ENCODE results near the gene CBY2.
"Not testable (repeated sequence)": the region's sequence is repeated elsewhere in the genome, so short reads cannot be mapped to it uniquely, and the experiment has no call there.

The CBY2 gene, protein sequence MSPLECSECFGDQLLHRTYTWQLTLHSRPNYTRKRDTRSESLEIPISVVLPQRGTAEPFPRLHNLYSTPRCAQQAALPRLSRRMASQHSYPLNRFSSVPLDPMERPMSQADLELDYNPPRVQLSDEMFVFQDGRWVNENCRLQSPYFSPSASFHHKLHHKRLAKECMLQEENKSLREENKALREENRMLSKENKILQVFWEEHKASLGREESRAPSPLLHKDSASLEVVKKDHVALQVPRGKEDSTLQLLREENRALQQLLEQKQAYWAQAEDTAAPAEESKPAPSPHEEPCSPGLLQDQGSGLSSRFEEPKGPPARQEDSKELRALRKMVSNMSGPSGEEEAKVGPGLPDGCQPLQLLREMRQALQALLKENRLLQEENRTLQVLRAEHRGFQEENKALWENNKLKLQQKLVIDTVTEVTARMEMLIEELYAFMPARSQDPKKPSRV

DNA sequence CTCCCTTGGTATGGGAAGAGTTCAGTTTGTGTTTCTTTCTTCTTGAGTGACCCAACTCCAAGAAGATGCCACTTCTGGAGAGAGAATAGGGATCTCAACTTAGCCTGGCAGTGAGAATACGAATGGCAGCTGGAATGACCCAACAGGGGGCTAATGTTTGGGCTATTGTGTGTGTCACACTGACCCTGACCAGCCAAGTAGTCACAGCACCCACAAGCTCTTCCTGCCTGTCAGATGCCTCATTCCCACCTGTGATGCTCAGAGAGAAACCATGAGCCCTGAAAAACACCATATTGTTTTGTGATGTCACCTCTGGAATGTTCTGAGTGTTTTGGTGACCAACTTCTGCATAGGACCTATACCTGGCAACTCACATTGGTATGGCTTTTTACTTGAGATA, at the start of gene CBY2:
Gene CBY2 (plus strand): TSS at position 233 of the 400 bp plus-strand sequence. CDS start 71 bp downstream, at position 304.
- no peak for DNase-seq

DNA sequence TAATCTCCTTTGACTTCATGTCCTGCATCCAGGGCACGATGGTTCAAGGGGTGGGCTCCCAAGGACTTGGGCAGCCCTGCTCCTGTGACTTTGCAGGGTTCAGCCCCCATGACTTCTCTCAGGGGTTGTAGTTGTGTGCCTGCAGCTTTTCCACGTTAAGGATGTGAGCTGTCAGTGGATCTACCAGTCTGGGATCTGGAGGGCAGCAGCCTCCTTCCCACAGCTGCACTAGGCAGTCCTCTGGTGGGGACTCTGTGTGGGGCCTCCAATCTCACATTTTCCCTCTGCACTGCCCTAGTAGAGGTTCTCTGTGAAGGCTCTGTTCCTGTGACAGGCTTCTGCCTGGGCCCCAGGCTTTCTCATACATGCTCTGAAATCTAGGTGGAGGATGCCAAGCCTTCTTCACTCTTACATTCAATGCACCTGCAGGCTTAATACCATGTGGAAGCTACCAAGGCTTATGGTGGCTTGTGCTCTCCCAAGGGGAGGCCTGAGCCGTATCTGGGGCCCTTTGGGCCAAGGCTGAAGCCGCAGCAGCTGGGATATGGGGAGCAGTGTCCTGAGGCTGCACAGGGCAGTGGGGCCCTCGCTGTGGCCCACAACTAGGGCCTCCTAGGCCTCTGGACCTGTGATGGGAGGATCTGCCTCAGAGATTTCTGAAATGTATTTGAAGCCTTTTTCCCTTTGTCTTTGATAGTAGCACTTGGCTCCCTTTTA, 47.3 kb upstream of the CBY2 start:
- no peak for DNase-seq

DNA sequence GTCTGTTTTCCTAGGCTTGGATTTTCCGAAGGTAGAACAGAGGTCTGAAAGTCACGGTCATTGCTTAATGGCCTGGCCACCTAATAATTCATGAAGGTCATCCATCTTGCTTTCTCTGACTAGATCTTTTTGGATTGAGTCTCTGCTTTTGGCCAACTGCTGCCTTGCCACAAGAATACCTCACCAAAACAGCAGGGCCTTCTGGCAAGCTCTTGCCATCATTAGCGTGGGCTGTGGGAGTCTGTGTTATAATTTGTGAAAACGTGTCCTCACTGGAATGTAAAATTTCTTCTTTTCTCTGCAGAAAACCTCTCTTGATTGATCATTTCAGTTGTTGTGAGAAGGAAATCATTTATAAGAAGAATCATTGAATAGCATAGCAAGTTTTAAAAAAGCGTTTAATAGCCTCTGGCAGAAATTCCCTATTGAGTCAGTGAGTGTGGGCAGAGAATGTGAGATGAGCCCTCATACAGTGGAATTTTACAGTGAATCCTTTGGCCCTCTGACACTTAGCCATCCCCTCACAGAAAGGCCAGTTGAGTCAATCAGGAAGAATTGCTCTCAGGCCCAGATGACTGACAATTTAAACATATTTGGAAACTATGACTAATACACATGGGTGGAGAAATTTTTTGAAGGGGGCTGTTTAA, 43.4 kb upstream of the CBY2 start:
- no peak for DNase-seq

DNA sequence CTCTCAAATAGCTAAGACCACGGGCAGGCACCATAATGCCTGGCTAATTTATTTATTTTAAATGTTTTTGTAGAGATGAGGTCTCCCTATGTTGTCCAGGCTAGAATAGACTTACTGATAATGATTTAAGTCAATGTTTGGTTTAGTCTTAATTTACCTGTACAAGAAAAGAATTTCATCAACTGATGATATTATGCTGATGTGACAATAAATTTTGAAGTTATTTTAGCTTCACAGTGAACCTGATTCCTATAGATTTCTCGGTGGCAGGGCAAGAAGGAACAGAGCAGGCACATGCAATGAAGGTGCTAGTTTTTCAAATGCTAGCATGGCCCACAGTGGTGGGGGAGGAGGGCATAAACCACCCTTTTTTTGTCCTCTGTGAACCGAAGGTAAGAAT, 42.6 kb upstream of the CBY2 start:
- no peak for DNase-seq

DNA sequence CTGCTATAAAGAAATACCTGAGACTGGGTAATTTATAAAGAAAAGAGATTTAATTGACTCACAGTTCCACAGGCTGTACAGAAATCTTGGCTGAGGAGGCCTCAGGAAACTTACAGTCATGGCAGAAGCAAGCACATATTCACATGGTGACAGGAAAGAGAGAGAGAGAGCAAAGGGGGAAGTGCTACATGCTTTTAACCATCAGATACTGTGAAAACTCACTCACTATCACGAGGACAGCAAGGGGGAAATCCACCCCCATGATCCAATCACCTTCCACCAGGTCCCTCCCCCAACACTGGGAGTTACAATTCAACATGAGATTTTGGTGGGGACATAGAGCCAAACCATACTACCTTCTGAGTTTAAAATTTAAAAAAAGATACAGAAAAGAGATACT, 41.7 kb upstream of the CBY2 start:
- not testable (repeated sequence) for DNase-seq

DNA sequence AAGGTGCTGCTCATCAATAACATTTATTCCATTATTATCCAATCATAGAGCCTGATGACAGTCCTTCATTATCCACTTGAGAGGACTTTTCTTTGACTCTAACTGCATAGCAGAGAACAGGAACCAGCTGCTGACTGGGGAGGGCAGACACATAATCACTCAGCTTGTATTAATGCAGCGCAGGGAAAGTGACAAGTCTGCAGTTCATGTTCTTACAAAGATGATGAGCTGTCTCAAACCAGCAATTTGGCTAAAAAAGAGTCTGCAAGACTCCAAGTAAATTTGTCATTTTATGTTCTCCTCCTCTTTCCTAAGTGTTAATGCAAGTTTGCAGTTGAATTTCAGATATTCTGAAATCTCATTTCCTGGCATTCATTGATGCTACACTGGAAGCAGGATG, 40.0 kb upstream of the CBY2 start:
- DNase-seq = no peak

DNA sequence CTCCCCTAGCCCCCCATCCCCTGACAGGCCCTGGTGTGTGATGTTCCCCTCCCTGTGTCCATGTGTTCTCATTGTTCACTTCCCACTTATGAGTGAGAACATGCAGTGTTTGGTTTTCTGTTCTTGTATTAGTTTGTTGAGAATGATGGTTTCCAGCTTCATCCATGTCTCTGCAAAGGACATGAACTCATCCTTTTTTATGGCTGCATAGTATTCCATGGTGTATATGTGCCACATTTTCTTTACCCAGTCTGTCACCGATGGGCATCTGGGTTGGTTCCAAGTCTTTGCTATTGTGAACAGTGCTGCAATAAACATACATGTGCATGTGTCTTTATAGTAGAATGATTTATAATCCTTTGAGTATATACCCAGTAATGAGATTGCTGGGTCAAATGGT, 39.2 kb upstream of the CBY2 start:
- DNase-seq = not testable (repeated sequence)

DNA sequence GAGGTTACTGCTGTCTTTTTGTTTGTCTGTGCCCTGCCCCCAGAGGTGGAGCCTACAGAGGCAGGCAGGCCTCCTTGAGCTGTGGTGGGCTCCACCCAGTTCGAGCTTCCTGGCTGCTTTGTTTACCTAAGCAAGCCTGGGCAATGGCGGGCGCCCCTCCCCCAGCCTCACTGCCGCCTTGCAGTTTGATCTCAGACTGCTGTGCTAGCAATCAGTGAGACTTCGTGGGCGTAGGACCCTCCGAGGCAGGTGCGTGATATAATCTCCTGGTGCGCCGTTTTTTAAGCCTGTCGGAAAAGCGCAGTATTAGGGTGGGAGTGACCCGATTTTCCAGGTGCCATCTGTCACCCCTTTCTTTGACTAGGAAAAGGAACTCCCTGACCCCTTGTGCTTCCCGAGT, 32.5 kb upstream of the CBY2 start:
- not testable (repeated sequence) for DNase-seq

DNA sequence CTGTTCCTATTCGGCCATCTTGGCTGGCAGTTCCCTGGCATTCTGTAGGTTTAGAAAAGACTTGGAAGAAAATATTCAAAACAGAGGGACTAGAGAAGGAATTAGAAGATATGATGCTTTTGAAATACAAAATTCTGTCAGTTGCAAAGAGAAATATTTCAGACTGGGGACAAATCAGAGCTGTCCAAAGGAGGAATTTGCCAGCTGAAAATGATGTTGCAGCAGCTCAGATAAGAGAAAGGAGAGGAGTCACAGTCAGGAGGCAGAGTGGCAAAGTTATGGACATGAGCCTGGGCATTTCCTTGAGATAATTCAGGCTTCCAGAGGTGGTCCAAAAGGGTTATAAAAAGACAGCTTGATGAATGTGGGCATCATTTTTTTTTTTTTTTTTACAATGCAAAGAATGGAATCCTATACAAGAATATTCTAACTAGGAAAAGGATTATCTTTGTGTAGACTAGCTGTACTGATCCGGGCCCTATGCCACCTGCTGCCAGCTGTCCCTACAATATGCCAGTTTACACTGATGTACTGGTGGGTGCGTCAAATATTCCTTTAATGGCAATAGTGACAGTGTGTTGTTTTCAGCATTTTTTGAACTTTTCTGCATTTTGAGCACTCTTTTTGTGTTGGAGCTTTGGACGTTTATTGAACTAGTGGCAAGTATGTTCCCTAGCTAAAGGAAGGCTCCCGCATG, 31.8 kb upstream of the CBY2 start:
- peak in 1 of 2 donors; percentile 6 for DNase-seq

DNA sequence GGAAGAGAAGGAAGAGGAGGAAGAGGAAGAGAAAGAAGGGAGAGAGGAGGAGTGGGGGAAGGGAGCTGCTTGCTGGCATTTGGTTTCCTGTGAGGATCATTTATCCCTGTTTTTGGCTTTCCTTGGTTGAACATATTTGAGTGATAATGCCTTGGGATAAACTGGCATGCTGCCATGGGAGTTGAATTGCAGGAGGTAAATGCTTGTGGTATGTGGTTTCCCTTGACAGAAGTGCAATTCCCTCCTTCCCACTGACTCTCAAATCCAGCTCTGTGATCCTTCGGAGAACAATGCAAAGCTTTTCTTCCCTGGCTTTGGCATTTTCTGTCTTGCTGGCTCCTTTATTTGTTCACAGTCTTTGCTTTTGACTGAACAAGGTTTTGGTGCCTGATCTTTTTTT, 27.2 kb upstream of the CBY2 start:
- DNase-seq = no peak

DNA sequence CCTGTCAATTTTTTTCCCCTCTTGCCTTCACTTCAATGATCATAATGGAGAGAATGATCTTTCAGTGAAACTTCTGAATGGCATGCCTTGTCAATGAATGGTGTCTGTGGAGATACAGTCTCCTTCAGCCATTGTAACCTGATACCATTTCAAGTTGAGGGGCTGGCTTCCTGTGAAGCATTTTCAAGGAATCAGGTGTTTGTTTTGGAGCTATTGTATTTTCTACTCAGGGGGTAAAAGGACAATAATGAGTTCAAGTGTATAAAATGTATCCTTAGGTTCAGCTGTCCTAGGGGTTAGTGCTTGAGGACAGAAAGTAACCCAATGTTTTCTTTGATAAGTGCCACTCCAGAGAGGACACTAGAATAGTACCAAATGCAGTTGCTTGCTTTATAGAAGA, 23.8 kb upstream of the CBY2 start:
- no peak for DNase-seq

DNA sequence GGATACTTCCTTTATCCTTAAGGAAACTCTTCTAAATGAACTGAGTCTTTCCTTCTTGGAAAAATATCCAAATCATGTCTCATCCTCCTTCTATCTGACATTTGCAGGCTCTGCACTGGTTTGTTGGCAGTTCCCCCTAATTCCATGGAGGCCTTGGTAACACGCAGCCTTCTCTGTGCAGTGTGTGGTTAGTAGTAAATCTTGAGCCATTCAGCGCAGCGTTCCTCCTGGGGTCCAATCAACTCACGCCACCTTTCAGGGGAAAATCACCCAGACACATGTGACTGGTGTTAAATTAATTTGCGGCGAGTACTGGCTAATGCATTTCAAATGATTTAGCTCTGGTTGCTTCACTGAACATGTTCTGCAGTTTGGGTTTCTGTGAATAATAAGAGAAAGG, 21.0 kb upstream of the CBY2 start:
- no peak for DNase-seq

DNA sequence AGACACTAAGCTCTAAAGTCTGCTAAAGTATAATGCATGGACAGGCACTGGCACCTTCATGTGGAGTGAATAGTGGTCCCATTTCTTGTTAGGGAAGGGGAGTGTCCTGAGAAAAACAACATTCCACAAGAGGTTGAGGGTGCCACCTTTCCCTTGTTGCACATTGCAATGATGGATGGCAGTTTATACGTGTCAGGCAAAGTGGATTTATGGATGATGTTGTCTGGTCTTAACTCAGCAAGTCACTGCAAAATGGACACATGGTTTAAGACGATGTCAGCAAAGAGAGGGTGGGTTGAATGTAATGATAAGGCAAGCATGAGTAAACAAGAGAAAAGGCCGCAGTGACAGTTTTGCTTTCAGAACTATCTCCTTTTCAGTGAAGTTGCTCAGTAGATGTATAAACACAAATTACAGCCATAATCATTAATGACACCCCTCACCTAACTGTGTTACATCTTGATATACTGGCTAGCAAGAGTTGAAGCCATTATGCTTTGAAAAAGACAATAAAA, 19.6 kb upstream of the CBY2 start:
- no peak for DNase-seq

DNA sequence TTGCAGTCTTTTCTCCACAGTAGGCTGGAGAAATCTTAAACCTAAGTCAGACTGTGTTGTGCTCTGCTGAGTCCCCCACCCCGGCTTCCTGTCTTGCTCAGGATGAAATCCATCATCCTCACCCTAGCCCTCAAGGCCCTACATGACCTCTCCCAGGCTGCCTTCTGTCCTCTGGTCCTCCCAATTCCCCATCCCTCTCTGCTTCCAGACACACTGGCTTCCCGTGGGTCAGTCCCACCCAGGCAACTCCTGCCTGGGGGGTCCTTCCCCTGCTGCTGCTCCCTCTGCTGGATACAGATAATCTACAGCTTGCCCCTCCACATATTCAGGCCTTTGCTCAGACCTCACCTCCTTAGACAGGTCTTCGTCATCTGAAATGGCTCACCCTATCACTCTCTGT, 18.4 kb upstream of the CBY2 start:
- DNase-seq = no peak

DNA sequence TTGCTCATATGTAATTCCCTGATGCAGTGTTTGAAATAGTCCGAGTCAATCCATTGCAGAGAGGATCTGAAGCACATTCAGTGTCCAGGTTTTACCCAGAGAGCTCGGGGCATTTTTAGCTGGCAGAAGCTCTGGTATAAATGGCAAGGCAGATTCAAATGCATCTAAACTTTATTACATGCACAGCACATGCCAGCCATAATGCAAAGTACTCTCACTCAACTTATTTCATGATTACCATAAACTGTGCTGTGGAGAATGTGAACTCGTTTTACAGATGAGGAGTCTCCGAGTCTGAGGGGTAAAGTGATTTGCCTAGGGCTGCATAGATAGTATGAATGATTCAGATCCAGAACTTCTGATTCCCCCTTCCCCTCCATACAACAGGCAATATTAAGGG, 13.5 kb upstream of the CBY2 start:
- DNase-seq = no peak

DNA sequence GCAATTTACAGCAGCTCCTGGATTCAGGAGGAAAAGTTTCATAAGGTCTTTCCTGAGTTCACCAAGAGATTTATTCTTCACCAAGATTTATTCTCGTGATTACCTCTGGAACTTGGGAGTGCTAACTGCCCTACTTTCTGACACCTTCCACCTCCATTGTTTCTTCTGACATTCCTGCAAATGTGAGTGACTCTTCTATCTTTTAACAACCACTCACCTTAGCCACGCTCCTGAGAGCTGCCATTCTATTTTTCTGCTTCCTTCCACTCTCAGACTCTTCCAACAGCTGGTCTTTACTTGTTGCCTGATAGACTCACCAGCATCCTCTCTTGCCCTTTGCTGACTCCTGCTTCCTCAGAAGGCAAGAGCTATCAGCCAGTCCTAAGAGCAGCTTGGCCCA, 11.5 kb upstream of the CBY2 start:
- DNase-seq = no peak

DNA sequence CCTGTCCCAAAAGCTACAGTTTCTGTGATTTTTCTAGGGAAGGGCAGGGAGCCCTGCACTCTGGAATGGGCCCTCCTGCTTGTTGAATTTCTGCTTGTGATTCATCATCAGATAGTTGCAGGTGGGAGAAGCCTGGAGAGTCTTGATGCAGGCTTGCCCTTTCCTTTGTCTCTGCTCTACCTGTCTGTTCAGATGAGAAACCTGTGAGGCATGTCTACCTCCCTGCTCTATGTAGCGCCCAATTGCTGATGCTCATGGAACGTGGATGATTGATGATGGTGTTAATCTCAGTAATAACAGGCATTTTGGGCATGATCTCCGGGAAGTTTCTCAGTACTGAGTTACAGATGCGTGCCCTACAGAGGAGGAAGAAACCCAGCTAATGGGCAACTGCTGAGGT, 10.9 kb upstream of the CBY2 start:
- no peak for DNase-seq

DNA sequence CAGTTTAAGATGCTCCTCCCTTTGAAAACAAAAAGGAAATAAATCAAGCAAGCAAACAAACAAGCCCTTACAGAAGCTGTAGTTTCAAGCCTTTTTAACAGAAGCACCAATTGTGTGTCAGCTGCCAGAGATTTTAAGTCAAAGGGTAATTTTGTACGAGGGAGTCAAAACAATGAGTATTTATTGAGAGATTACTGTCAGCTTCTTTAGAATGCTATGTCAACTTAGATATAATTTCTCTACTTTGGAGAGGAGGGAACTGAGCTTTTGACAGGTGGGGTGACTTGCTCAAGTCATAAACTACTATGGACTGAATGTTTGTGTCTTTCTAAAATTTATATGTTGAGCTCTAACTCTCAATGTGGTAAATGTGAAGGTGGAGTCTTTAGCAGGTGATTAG, 10.5 kb upstream of the CBY2 start:
- DNase-seq = no peak

DNA sequence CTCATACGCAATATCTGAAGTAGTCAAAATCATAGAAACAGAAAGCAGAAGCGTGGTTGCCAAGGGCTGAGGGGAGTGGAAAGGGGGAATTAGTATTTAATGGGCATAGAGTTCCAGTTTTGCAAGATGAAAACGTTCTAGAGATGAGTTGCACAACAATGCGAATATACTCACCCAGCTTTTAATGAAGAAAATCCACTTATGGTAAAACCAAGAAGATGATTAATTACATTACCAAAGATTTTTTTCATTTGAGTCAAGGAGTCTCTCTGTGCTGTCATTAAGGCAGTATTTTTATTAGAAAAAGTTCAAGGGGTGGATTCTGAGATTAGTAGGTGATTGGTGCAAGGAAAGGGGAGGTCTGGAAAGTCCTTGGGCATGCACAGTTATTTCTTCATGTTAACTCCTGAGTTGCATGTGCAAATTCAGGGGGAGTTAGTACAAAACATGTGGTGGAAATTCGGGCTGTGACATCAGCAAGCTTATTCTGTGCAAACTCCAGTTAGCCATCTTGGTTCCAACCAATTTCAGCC, 6.9 kb upstream of the CBY2 start:
- DNase-seq = no peak

DNA sequence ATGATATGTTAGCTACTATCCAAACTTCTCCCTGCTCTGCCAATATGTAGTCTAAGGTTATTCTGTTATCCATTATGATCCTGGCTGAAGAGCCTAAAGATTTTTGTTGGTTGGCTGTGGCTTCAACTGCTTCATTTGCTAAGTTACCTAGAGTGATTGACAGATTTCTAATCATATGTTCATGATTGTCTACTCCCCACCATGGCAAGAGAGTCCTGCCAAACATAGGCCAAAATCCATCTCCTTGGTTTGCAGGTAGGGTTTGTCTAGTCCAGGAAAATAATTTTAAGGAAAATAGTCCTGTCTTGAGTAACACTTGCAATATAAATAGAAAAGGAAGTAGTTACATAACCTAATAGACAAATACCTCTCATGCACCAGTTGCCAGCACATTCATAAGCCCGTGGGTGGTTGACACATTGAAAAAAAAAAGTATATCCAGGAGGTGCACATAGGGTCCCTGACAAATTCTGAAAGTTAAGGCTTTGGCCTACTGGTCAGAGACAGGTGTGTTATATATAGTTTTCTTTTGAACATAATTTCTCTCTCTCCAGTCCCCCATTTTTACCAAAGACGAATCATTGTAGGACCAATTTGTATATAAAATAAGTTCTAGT, 5.4 kb upstream of the CBY2 start:
- DNase-seq = no peak

DNA sequence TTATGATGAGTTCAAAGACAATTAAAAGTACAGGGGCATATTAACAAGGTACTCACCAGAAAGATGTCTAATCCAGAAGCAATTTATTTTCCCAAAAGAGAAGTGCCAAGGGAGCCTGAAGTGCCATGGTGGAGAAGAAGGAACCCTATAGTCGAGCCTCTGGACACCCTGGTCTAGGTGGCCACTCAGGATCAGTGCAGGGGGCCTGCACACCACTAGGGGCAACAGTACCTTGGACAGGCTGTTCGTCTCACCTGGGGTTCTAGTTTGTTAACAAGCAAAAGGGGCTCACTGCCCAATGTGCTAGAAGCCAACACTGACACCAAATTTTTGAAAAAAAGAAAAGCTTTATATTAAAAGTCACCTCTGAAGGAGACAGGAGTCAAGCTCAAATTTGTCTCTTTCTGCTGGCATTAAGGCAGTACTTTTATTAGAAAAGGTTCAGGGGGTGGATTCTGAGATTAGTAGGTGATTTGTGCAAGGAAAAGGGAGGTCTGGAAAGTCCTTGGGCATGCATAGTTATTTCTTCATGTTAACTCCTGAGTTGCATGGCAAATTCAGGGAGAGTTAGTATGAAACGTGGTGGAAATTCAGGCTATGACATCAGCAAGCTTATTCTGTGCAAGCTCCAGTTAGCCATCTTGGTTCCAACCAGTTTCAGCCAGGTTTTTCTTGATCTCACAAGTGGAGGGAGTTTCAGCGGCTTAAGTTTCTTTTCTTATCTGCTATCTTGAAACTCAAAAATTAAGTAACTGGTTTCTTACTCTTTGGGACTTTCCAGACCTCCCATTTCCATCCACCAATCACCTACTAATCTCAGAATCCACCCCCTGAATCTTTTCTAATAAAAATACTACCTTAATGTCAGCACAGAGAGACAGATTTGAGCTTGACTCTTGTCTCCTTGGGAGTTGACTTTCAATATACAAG, 884 bp upstream of the CBY2 start:
- no peak for DNase-seq

Measured in hippocampal formation (tissue), 2 donors.